Stomach (tissue), 4 donors: Measurements from ENCODE around the gene ATG12.

Source experiments
- POLR2A ChIP-seq, 4 donors: fragments of 450-650 bp; IDR thresholded peaks; one replicate each; pipeline ENCODE4 v1.6.1; 2016; ENCODE audit warnings: antibody characterized with exemption in 4 of 4, control low read depth in 2 of 4, mild to moderate bottlenecking in 1 of 4, moderate library complexity in 1 of 4
- POLR2AphosphoS5 ChIP-seq, 3 donors: sonication (generic); formaldehyde crosslinking; IDR thresholded peaks; one replicate each; pipeline ENCODE4 v1.6.1; 2016; ENCODE audit warnings: antibody characterized with exemption in 3 of 3
- TF ChIP-seq, protein P1 (sequence below), 7 experiments: fragments of 450-650 bp in 4 of 7; fragments of 200-600 bp in 3 of 7; sonication (generic) in 3 of 7; IDR thresholded peaks; one replicate each; pipeline ENCODE4 v1.5.1; 2016 to 2019; ENCODE audit warnings: antibody characterized with exemption in 7 of 7, control low read depth in 2 of 7, mild to moderate bottlenecking in 1 of 7

GRCh38 chr5:115811406-115811805 is 30.0 kb downstream of the ATG12 start:
- TF ChIP-seq, protein P1, sequence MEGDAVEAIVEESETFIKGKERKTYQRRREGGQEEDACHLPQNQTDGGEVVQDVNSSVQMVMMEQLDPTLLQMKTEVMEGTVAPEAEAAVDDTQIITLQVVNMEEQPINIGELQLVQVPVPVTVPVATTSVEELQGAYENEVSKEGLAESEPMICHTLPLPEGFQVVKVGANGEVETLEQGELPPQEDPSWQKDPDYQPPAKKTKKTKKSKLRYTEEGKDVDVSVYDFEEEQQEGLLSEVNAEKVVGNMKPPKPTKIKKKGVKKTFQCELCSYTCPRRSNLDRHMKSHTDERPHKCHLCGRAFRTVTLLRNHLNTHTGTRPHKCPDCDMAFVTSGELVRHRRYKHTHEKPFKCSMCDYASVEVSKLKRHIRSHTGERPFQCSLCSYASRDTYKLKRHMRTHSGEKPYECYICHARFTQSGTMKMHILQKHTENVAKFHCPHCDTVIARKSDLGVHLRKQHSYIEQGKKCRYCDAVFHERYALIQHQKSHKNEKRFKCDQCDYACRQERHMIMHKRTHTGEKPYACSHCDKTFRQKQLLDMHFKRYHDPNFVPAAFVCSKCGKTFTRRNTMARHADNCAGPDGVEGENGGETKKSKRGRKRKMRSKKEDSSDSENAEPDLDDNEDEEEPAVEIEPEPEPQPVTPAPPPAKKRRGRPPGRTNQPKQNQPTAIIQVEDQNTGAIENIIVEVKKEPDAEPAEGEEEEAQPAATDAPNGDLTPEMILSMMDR (IDR thresholded peaks at IDR 0.05) = no peak
- no peak for TF ChIP-seq POLR2AphosphoS5 (IDR thresholded peaks at IDR 0.05)
- TF ChIP-seq POLR2A (IDR thresholded peaks at IDR 0.05) = no peak
